ENCODE data around the gene CORIN.
"Not testable (repeated sequence)": the region's sequence is repeated elsewhere in the genome, so short reads cannot be mapped to it uniquely, and the experiment has no call there.

Gene CORIN

DNA sequence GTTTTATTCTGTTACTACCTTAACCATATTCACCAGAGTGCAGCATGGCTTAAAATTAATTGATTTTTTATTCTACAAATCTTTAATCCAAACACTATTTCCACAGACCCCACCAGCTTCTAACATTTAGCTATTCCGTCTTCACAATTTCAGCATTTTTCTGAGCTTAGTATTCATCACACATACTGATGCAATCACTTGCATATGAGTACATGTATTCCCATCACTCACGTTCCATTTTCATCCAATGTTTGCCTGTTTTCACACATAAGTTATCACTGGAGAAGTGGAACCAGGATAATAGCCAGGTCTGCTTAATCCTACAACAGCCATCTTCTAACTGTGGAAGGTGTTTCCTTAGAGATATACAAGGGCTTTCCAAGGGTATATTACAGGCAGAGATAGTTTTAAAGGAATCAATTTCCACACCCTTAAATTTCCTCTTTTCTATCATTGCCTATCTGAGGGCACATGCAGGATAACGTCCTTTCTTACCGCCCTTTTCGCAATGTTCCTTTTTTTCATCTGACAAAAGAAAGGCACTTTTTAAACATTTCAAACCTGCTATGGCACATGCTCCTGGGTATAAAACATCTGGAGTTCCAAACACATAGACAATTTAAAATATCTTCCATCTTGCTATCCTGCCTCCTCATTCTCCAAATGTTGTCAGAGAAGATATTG lies 115.8 kb downstream of the CORIN start:
- DNase-seq (ENCODE audit: low read depth in 1 of 2, low spot score in 1 of 2), result no peak

DNA sequence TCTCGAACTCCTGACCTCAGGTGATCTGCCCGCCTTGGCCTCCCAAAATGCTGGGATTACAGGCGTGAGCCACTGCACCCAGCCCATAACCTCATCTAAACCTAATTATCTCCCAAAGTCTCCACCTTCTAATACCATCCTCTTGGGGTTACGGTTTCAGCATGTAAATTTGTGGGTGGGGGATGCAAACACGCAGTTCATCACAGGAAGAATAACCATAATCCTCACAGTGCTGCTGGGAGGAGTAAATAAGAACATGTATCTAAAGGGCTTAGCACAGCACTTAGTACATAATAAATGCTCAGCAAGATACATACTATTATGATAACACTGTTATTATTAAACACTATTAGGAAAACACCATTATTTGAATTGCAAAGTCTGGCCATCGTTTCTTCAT lies 116.4 kb downstream of the CORIN start:
- DNase-seq (ENCODE audit: low read depth in 1 of 2, low spot score in 1 of 2), result no peak

DNA sequence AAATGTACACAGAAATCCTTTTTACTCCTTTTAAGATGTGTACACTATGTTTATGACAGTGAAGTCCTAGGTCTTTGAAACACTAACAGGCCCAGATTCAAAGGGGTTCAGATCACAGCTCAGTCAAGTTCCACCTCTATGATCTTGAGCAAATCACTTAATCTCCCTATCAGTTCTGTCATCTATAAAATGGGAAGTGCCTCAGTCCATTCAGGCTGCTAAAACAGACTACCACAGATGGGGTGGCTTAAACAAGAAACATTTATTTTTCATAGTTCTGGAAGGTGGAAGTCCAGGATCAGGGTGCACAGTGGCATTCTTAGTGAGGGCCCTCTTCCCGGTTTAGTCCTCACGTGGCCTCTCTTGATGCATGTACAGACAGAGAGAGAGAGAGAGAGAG lies 117.1 kb downstream of the CORIN start:
- DNase-seq (ENCODE audit: low read depth in 1 of 2, low spot score in 1 of 2), result no peak

DNA sequence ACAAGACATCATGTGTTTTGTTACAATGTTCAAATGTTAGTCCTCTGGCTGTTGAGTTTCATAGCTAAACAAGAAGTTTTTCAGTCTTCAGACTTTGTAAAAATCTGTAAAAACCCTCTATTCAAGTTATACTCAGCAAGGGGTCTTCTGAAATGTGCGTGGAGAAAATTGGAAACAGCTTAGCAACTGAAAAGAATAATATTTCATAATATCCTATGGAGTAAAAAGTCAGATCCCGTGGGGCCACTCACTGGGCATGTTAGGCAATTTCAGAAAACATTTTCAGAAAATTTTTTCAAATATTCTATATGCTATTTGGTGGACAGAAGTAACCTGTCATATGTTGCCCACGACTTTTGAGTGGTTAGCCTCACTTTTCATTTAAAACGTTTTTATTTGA lies 118.3 kb downstream of the CORIN start:
- no peak for DNase-seq (ENCODE audit: low read depth in 1 of 2, low spot score in 1 of 2)

DNA sequence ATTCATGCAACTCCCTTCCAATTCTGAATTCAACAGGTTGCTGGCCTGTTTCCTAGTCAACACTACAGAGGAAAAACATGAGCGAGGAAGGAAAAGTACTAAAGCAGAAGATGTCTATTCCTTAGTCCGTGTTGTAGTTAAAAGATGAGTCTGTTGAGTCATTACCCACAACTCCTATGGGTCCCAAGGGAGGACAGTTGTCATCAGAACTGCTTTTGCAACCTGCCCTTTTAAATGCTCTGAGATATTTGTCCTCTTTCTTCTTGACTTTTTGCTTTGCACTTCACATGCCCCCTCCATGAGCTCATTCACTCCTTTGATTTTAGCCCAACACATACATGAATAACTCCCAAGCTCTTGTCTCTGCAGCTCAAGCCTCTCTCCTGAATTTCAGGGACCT lies 119.2 kb downstream of the CORIN start:
- no peak for DNase-seq (ENCODE audit: low read depth in 1 of 2, low spot score in 1 of 2)

DNA sequence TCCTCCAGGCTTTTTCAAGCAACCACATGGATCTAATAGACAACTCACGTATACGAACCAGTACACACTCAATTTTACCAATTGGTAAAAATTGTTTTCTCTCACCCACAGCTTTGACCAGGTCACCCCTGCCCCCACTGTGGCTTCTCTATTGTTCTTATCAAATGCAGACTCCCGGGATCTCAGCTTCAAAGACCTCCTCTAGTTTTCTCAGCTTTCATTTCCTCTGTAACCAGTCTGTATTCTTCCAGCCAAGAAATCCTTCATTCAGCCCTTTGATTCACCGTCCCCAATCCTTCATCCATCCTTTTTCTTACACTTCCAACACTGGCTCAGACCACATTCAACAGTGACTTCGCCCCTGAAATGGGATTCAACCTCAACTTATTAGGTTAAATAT lies 120.7 kb downstream of the CORIN start:
- no peak for DNase-seq (ENCODE audit: low read depth in 1 of 2, low spot score in 1 of 2)

DNA sequence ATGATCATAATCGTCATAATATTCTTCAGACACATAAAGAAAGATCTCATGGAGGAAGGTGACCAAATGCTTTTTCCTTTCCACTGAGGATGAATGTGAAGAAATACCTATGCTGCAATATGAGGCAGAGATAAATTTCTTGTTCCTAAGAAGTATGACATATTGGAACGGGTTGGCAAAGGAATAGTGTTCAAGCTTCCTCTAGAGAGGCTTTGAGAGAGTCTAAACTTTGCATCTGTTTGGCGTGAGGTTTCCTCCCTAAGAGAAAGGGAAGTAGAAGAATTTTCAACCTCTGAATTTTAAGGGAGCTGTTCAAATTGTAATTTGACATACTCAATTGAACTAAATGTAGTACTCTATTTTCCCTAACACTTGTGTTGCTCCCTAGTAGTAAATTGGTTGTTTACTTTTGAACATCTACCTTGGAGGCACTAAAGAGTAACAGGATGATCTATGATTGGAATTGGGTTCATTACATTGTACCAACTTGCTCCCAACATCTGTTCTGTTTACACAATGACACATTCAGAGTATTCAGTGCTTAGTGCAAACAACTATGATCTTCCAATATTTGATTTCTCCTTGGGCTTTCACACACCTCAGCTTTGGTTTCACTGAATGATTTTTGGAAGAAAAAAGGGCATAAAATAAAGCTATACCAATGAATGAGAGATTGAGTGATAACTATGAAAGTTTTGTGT lies 122.0 kb downstream of the CORIN start:
- no peak for DNase-seq (ENCODE audit: low read depth in 1 of 2, low spot score in 1 of 2)

DNA sequence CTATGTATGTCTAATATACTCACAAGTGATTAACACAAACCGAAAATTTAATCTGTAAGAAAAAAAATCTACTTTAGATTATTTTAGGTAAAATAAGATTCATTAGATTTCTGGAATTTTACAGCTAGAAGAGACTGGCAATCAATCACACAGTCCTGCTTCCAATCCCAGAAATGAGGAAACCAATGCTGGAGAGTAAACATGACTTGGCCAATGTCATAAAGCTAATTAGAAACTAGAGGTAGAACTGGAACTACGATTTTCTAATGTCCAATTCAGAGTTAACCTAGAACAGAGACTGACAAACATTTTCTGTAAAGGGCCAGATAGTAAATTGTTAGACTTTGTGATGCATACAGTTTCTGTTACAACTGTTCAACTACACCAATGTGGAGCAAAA lies 123.6 kb downstream of the CORIN start:
- no peak for DNase-seq (ENCODE audit: low read depth in 1 of 2, low spot score in 1 of 2)

DNA sequence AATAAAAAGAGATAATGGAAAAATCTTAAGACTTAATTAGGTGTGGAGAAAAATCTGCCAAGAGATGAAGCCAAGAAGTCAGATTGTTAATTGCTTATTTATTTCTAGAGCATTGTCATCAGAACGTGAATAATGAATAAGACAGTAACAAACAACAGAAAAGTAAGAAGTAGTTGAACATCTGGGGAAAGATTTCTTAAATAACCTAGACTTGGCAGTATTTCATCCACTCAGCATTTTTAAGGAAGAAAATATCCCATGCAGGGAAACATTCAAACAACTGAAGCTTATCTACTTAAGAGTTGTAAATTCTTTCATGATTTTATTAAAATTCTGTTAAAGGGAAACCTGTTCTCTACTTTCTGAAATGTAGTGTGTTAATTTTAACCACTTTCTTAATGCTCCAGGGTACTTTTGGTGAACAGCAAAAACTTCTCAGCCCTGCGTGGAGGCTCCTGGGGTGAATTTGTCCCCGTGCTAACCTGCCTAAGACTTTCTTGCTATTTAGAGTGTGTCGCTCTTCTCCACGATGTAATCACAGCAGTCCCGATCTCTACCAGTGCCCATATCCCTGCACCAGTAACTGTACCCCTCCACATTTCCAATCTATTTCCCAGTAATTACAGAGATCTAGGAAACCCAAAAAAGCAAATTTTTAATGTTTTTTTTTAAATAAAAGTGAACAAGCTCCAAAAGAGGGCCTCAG lies 124.6 kb downstream of the CORIN start:
- DNase-seq (ENCODE audit: low read depth in 1 of 2, low spot score in 1 of 2), result no peak

DNA sequence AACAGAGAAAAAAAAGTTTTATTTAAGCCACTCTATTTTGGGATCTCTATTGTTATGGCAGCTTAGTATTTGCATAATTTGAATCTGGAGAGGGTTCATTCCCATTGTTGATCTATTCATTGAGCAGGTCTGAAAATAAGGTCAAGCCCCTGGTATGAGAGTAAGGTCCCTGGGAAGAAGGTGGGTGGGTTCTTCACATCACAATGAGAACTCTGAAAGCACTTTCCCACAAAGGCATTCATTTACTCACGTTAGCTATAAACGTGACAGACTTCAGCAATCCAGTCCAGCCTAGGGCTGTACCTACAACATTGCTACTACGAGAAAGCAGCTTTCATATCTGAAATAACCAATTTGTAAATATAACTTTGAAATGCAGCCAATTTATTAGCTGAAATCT lies 126.2 kb downstream of the CORIN start:
- DNase-seq (ENCODE audit: low read depth in 1 of 2, low spot score in 1 of 2), result no peak

DNA sequence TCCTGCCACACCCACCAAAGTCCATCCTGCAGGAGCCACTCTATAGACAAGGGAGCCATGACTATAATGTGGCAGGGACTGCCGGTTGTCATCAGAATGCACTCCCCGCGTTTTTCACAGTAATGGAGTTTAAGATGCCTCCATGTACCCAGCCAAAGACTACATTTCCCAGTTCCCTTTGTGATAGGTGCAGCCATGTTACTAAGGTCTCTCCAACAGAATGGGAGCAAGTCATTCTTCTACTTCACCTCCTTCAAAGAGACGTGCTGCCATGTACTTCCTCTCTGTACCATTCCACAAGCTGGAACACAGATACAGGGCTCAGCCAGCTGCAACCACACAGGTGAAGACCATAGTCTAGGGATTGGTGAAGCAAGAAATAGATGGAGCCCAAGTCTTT lies 126.7 kb downstream of the CORIN start:
- DNase-seq (ENCODE audit: low read depth in 1 of 2, low spot score in 1 of 2), result no peak

DNA sequence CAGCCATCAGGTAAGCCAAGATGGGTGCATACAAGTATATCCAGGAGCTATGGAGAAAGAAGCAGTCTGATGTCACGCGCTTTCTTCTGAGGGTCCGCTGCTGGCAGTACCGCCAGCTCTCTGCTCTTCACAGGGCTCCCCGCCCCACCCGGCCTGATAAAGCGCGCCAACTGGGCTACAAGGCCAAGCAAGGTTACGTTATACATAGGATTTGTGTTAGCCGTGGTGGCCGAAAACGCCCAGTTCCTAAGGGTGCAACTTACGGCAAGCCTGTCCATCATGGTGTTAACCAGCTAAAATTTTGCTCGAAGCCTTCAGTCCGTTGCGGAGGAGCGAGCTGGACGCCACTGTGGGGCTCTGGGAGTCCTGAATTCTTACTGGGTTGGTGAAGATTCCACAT lies 131.5 kb downstream of the CORIN start:
- DNase-seq (ENCODE audit: low read depth in 1 of 2, low spot score in 1 of 2), result not testable (repeated sequence)

DNA sequence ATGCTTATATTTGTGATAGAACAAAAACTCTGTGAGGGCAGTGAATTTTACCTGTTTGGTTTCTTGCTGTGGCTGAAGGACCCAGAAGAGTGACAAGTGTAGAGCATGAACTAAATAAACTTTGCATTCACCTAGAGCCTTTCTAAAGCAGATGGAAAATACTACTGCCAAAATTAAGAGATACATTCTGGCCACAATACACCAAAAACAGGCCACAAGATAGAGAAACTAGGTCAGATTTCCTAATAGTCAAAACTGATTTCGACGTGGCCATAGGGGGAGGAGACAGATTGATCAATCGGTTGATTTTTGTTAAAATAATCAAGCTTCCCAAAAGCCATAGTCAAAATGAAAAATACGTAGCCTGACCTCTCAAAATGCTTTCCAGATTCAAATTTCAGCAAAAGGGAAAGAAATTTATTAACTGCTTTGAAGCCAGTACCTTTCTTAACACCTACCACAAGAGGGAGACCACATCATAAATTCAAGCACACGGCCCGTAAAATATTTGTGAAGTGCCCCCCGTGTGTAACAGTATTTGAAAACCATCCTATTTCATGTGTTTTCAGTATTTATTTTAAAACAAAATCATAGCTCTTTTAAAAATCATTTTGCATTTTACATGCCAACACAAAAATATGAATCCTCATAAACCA lies 132.4 kb downstream of the CORIN start:
- no peak for DNase-seq (ENCODE audit: low read depth in 1 of 2, low spot score in 1 of 2)

DNA sequence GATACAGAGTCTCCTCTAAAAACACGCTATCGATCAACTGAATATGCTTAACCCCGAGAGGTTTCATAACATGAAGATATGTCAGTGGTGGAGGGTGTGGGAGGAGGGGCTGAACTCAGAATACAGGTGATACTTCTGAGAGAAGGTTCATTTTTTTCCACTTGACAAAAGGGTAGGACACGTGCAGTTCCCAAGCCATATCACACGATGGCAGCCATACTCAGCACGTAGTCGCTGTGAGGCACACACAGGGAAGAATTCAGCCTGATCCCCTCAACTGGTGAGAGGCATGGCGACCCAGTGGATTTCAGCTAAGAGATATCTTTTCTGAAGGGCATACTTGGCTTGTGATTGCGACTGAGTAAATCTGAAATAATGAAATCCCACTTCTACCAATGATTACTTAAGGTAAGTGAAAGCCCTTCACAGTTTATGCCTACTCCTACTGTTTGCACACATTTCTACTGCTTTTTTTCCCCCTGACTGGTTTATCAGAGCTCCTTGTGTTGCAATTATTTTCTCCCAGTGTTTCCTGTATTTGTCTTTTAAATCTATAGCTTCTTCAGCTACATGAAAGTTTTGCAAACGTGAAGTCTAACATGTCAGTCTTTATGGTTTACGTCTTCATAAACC lies 133.1 kb downstream of the CORIN start:
- DNase-seq (ENCODE audit: low read depth in 1 of 2, low spot score in 1 of 2), result no peak

DNA sequence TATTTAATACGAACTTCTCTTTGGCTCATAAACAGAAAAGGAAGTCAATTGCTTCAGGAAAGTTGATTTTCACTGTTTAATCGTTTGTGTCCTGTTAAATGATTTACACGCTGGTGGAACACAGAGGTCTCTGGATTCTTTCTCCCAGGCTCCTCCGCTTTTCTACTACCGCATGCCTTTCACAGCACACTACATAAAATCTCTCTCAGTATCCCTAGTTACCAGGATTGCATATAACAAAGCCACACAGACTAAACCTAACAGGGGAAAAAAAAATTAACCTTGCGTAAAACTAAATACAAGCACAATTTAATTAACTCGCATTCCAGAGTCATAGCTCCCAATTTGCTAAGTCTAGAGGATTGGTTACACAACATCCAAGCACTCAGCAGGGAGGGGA lies 133.9 kb downstream of the CORIN start:
- no peak for DNase-seq (ENCODE audit: low read depth in 1 of 2, low spot score in 1 of 2)

DNA sequence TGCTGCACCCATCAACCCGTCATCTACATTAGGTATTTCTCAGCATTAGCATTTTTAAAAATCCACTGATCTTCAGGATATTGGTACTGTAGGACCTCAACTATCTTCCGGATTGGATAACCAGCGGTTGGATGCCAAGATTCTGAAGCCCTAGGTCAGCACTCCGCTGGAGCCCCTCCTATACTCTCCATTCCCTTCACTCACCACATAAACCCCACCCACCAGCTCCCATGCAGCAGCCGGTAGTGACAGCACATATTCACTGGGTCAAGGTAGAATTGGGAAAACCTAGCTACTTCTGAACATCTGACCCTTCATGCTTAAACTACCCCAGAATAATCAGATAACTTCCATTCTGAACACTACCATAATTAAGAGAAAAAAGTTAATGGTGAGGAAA lies 134.9 kb downstream of the CORIN start:
- no peak for DNase-seq (ENCODE audit: low read depth in 1 of 2, low spot score in 1 of 2)

DNA sequence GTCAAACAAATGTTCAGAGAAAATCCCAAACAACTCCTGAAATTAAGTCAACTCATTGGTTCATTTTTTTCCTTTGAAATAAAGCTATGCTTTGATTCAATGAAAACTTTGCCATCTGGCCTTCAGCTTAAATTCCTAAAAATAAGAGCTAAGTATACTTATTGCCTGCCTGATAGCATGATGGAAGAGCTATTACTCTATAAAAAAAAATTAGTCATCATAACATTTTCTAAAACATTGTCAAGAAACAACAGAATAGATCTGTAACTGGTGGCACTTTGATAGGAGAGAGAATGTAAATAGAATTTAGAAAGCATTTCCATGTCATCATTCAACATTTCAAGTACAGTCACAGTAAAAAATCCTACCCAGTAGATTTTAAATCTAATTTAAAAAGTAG lies 136.6 kb downstream of the CORIN start:
- DNase-seq (ENCODE audit: low read depth in 1 of 2, low spot score in 1 of 2), result no peak

DNA sequence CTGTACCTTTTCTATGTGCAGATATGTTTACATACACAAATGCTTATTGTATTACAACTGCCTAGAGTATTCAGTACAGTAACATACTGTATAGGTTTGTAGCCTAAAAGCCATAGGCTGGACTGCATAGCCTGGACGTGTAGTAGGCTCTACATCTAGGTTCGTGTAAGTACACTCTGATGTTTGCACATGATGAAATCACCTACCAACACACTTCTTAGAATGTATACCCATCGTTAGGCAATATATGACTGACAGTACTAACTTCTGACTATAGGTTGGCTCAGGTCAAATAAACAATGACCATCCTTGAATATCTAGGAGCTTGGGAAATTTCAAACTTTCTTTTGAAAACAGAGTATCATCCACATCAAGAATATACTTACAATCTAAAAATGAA lies 139.0 kb downstream of the CORIN start:
- DNase-seq (ENCODE audit: low read depth in 1 of 2, low spot score in 1 of 2), result no peak

DNA sequence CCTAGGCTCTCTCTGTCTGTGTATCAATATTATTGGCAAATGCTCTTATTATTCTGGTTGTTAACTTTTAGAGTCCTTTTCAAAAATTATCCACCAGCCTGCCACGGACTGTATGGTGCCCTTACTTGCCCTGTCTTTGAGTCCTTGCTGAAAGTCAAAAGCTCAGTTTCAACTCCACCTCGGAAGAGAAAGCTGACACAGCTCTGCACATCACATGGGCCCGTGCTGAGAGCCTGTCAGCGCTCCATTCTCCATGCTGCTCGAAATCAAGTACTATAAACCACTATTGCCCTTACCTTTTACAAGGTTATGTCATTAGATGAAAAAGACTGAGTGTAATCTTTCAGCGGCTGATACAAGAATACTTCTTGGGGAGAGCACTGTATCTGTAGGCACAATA lies 141.0 kb downstream of the CORIN start:
- DNase-seq (ENCODE audit: low read depth in 1 of 2, low spot score in 1 of 2), result no peak

DNA sequence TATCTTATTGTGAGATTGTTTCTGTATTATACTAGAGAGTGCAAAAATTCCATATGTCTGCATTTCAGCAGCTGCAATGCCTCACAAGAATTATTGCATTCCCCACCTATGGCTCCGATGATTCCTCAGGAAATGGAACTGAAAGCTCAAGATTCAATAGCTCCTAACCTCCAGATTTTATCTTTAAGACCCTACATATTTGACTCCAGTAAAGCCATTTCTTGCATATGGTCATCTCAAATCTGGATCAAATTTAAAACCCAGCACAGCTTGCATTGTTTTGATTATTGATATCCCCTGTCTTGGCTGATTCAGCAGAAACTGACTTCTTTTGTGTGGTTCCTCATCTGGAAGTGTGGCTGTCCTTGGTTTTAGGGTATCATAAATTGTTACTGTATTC lies 142.6 kb downstream of the CORIN start:
- no peak for DNase-seq (ENCODE audit: low read depth in 1 of 2, low spot score in 1 of 2)

DNA sequence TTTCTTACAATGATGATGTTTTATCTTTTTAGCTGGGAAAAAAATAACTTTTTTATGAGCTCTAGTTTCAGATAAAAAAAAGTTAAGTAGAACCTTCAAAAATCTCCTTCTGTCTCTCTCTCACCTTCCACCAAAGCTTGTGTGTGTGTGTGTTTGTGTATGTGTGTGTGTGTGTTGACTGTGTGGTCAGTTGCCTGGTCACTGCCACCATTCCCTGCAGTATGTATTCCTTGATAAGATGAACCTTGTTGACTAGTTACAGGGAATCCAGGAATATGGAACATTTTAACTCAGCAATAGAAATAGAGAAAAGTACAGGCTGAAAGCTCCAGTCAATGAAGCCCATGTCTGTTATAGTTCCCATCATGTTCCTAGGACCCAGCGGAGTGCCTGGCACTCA lies 143.5 kb downstream of the CORIN start:
- no peak for DNase-seq (ENCODE audit: low read depth in 1 of 2, low spot score in 1 of 2)

DNA sequence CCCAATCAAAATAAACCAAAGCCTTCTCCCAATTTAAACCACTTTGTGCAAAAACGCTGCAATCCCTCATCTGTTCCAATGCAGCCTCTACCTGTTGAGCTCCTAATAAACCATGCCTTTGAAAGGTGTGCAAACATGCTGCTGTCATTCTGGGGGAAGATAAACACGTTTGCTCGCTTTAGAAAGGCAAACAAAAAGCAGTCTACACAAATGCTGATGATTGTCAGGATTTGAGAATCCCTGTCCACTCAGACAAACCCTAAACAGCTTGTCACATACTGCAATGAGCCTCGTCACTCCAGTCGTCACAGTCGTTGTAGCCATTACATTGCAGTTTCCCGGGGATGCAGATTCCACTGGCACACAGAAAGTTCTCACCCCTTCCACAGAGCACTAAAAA lies 145.2 kb downstream of the CORIN start:
- no peak for DNase-seq (ENCODE audit: low read depth in 1 of 2, low spot score in 1 of 2)

Data from stimulated activated CD4-positive, alpha-beta T cell treated with anti-CD3 and anti-CD28 coated beads, Interleukin-15, amount 100 ng/mL, for 1 hour (primary cell).